Naive thymus-derived CD8-positive, alpha-beta T cell (primary cell): ENCODE data around the gene POC1A. TPM values are rescaled to one million over a fixed set of nuclear protein-coding genes. Genes with fewer than 3 reads are reported as not detected.
A peak's percentile ranks its signal among the peaks of the same experiment; 100 is the strongest.
"Not testable (repeated sequence)": the region's sequence is repeated elsewhere in the genome, so short reads cannot be mapped to it uniquely, and the experiment has no call there.

Source experiments
- ATAC-seq, 2 donors: fragments of 150-1000 bp; cut with Tn5 transposase in 1 of 2; sonication (Bioruptor Pico), chemical (Tn5 transposase) in 1 of 2; 1 replicate in 1 of 2; 2 replicates in 1 of 2; pipeline ENCODE4 v1.10.0; 2021; ENCODE audit warnings: mild to moderate bottlenecking in 2 of 2, moderate library complexity in 2 of 2
- POLR2A ChIA-PET: fragments of 350-600 bp; sonication (Branson Sonifier 250); formaldehyde crosslinking; loops from one replicate; lab custom pipeline; 2021; ENCODE audit warnings: antibody characterized with exemption; lab: Charles Lee
- DNase-seq, 10 donors: peaks; one replicate each; pipeline versions ENCODE4 v3.0.0 to v3.0.0-alpha.2; 2020 to 2022
- H3K27ac Mint-ChIP-seq, 10 donors: one replicate each; pipeline ENCODE4 v1.8.0; 2020 to 2022; ENCODE audit warnings: mild to moderate bottlenecking in 10 of 10, mixed read lengths in 10 of 10, moderate library complexity in 4 of 10, inconsistent platforms in 1 of 10
- H3K27me3 Mint-ChIP-seq, 5 donors: one replicate each; pipeline ENCODE4 v1.8.0; 2021 to 2022; ENCODE audit warnings: mixed read lengths in 5 of 5
- H3K36me3 Mint-ChIP-seq, 3 donors: one replicate each; pipeline ENCODE4 v1.8.0; 2020 to 2022; ENCODE audit warnings: mixed read lengths in 3 of 3, mild to moderate bottlenecking in 2 of 3, inconsistent platforms in 1 of 3
- H3K4me1 Mint-ChIP-seq, 4 donors: one replicate each; pipeline ENCODE4 v1.8.0; 2021 to 2022; ENCODE audit warnings: mixed read lengths in 4 of 4
- H3K4me3 Mint-ChIP-seq, 10 donors: one replicate each; pipeline ENCODE4 v1.8.0; 2020 to 2022; ENCODE audit warnings: mild to moderate bottlenecking in 10 of 10, mixed read lengths in 10 of 10, moderate library complexity in 6 of 10, inconsistent platforms in 1 of 10
- H3K9me3 Mint-ChIP-seq, 9 donors: one replicate each; pipeline ENCODE4 v1.8.0; 2020 to 2022; ENCODE audit warnings: mixed read lengths in 9 of 9, mild to moderate bottlenecking in 3 of 9, inconsistent platforms in 1 of 9, moderate library complexity in 1 of 9
- polyA plus RNA-seq, 3 donors: library from polyadenylated mRNA; unstranded; fragments of 300-500 nt; fragmentation: Illumina TruSeq; gene quantifications; one replicate each; pipeline ENCODE4 v1.2.3, GENCODE V29; 2021
- total RNA-seq, 8 experiments: library from RNA in 2 of 8; stranded (reverse) in 2 of 8; gene quantifications; one replicate each; pipeline ENCODE4 v1.2.3 and lab custom pipeline; 2021 to 2026

POC1A gene
- total and polyA plus RNA-seq, 5 experiments from 2014 or later, result 0.28 to 1.9 (median 1.1) TPM

- peak overlapping the region in 9 of 10 donors; percentile 63 to 96 (median 93) for H3K27ac Mint-ChIP-seq
- H3K4me1 Mint-ChIP-seq, result peaks cover 28 to 70% (median 63%) of the 10 kb centered on the region in 4 donors
- no peak for ATAC-seq
- H3K4me3 Mint-ChIP-seq, result peak overlapping the region in 8 of 10 donors; percentile 26 to 94 (median 40)
- no peaks in the 10 kb centered on the region for H3K9me3 Mint-ChIP-seq
- H3K27me3 Mint-ChIP-seq, result no peaks in the 10 kb centered on the region
- POLR2A ChIA-PET, result interaction anchor here (1.3 to 1.4 kb wide), 2 partner anchors 9 to 10 kb away, joined by 4 read pairs; no protein-coding TSS in a partner anchor
- DNase-seq, result no peak
- peaks cover 0 to 43% (median 4%) of the 10 kb centered on the region in 3 donors for H3K36me3 Mint-ChIP-seq
Observed at GRCh38 chr3:52050571-52050970, 103.7 kb downstream of the POC1A start.

- Mint-ChIP-seq H3K9me3 (no peaks in the 10 kb centered on the region), H3K4me3 (peak overlapping the region in 5 of 10 donors; percentile 18 to 70 (median 30)), H3K27me3 (no peaks in the 10 kb centered on the region), H3K4me1 (peaks cover 30 to 74% (median 62%) of the 10 kb centered on the region in 4 donors), H3K36me3 (peaks cover 0 to 43% (median 4%) of the 10 kb centered on the region in 3 donors), H3K27ac (peak overlapping the region; percentile 69 to 95 (median 82))
- no peak for DNase-seq
- POLR2A ChIA-PET, result interaction anchor here (1.4 kb wide), 1 partner anchor 8 kb away, joined by 4 read pairs; no protein-coding TSS in a partner anchor
- no peak for ATAC-seq
Observed at GRCh38 chr3:52049503-52049902, 104.7 kb downstream of the POC1A start.

- Mint-ChIP-seq H3K27me3 (no peaks in the 10 kb centered on the region), H3K27ac (peak overlapping the region in 9 of 10 donors; percentile 35 to 95 (median 82)), H3K9me3 (no peaks in the 10 kb centered on the region), H3K4me1 (peaks cover 21 to 55% (median 44%) of the 10 kb centered on the region in 4 donors), H3K4me3 (no peak overlapping the region), H3K36me3 (peaks cover 0 to 33% (median 4%) of the 10 kb centered on the region in 3 donors)
- POLR2A ChIA-PET, result no interaction called here
- ATAC-seq (no peak), DNase-seq (no peak)
Observed at GRCh38 chr3:52047295-52047960, 106.8 kb downstream of the POC1A start.

GRCh38 chr3:52046902-52047239 is 107.4 kb downstream of the POC1A start:
- POLR2A ChIA-PET, result interaction anchor here (1.2 kb wide), 1 partner anchor 9 kb away, joined by 3 read pairs; no protein-coding TSS in a partner anchor
- Mint-ChIP-seq H3K27me3 (no peaks in the 10 kb centered on the region), H3K4me3 (no peak overlapping the region), H3K27ac (peak overlapping the region in 7 of 10 donors; percentile 34 to 94 (median 77)), H3K9me3 (no peaks in the 10 kb centered on the region), H3K4me1 (peaks cover 18 to 54% (median 41%) of the 10 kb centered on the region in 4 donors), H3K36me3 (peaks cover 0 to 30% (median 4%) of the 10 kb centered on the region in 3 donors)
- DNase-seq (no peak), ATAC-seq (no peak)

- Mint-ChIP-seq H3K9me3 (no peaks in the 10 kb centered on the region), H3K4me1 (peaks cover 20 to 51% (median 40%) of the 10 kb centered on the region in 4 donors), H3K27me3 (no peaks in the 10 kb centered on the region), H3K27ac (peak overlapping the region in 8 of 10 donors; percentile 33 to 94 (median 78)), H3K4me3 (peak overlapping the region in 1 of 10 donors; percentile 19), H3K36me3 (peaks cover 0 to 25% (median 4%) of the 10 kb centered on the region in 3 donors)
- POLR2A ChIA-PET, result interaction anchor here (1.2 kb wide), 1 partner anchor 9 kb away, joined by 3 read pairs; no protein-coding TSS in a partner anchor
- DNase-seq, result no peak
- ATAC-seq, result no peak
Observed at GRCh38 chr3:52046186-52046901, 107.9 kb downstream of the POC1A start.

GRCh38 chr3:52044869-52045619 is 109.2 kb downstream of the POC1A start:
- ATAC-seq (peak in 1 of 2 donors; percentile 36), DNase-seq (no peak)
- H3K9me3 Mint-ChIP-seq, result no peaks in the 10 kb centered on the region
- no peak overlapping the region for H3K4me3 Mint-ChIP-seq
- no peaks in the 10 kb centered on the region for H3K27me3 Mint-ChIP-seq
- peaks cover 0 to 12% (median 0%) of the 10 kb centered on the region in 3 donors for H3K36me3 Mint-ChIP-seq
- H3K4me1 Mint-ChIP-seq, result peaks cover 18 to 45% (median 34%) of the 10 kb centered on the region in 4 donors
- POLR2A ChIA-PET, result interaction anchor here (0.8 to 1.5 kb wide), 3 partner anchors 8 to 18 kb away, joined by 3 read pairs; partner anchors contain the start of gene DUSP7
- H3K27ac Mint-ChIP-seq, result peak overlapping the region in 9 of 10 donors; percentile 69 to 94 (median 81)

- Mint-ChIP-seq H3K27ac (peak overlapping the region in 1 of 10 donors; percentile 43), H3K4me3 (no peak overlapping the region), H3K4me1 (peaks cover 7 to 35% (median 27%) of the 10 kb centered on the region in 4 donors), H3K36me3 (no peaks in the 10 kb centered on the region), H3K9me3 (no peaks in the 10 kb centered on the region), H3K27me3 (no peaks in the 10 kb centered on the region)
- no peak for DNase-seq
- POLR2A ChIA-PET, result interaction anchor here (0.6 to 1.5 kb wide), 4 partner anchors 9 to 304 kb away, joined by 3 read pairs; partner anchors contain the start of gene DUSP7
- ATAC-seq, result no peak
Observed at GRCh38 chr3:52043750-52044149, 110.5 kb downstream of the POC1A start.

DNA sequence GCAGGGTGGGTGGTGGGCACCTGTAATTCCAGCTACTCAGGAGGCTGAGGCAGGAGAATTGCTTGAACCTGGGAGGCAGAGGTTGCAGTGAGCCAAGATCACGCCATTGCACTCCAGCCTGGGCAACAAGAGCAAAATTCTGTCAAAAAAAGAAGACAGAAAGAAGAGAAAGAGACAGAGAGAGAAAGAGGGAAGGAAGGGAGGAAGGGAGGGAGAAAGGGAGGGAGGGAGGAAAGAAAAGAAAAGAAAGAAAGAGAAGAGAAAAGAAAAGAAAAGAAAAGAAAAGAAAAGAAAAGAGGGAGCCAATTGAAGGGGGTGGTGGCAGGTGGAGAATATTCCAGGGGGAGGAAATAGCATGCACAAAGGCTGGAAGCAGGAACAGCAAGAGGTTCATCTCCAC is 111.2 kb downstream of the POC1A start:
- POLR2A ChIA-PET, result interaction anchor here (1.2 to 2.1 kb wide), 2 partner anchors 9 kb away, joined by 3 to 9 read pairs; no protein-coding TSS in a partner anchor
- Mint-ChIP-seq H3K27ac (peak overlapping the region in 5 of 10 donors; percentile 43 to 79 (median 73)), H3K4me1 (peaks cover 7 to 32% (median 24%) of the 10 kb centered on the region in 4 donors)
- not testable (repeated sequence) for DNase-seq, H3K9me3 Mint-ChIP-seq, H3K27me3 Mint-ChIP-seq, H3K36me3 Mint-ChIP-seq, H3K4me3 Mint-ChIP-seq, ATAC-seq

GRCh38 chr3:52041118-52041731 is 113.0 kb downstream of the POC1A start:
- no peak for DNase-seq
- no peaks in the 10 kb centered on the region for H3K27me3 Mint-ChIP-seq
- ATAC-seq, result no peak
- H3K4me1 Mint-ChIP-seq, result peaks cover 8 to 26% (median 20%) of the 10 kb centered on the region in 4 donors
- POLR2A ChIA-PET, result interaction anchor here (0.5 to 2.1 kb wide), 4 partner anchors 9 to 128 kb away, joined by 3 to 9 read pairs (median 4); no protein-coding TSS in a partner anchor
- no peaks in the 10 kb centered on the region for H3K36me3 Mint-ChIP-seq
- peak overlapping the region in 4 of 10 donors; percentile 35 to 74 (median 54) for H3K27ac Mint-ChIP-seq
- no peak overlapping the region for H3K4me3 Mint-ChIP-seq
- H3K9me3 Mint-ChIP-seq, result no peaks in the 10 kb centered on the region

GRCh38 chr3:52040600-52040999 is 113.6 kb downstream of the POC1A start:
- Mint-ChIP-seq H3K27ac (peak overlapping the region in 2 of 10 donors; percentile 56 to 70), H3K4me3 (no peak overlapping the region), H3K27me3 (no peaks in the 10 kb centered on the region), H3K4me1 (peaks cover 8 to 26% (median 20%) of the 10 kb centered on the region in 4 donors), H3K36me3 (no peaks in the 10 kb centered on the region), H3K9me3 (no peaks in the 10 kb centered on the region)
- ATAC-seq (no peak), DNase-seq (no peak)
- POLR2A ChIA-PET, result interaction anchor here (1.4 to 2.1 kb wide), 3 partner anchors 9 to 13 kb away, joined by 3 to 9 read pairs (median 4); no protein-coding TSS in a partner anchor

- Mint-ChIP-seq H3K9me3 (no peaks in the 10 kb centered on the region), H3K27ac (peak overlapping the region in 2 of 10 donors; percentile 8 to 44), H3K27me3 (no peaks in the 10 kb centered on the region), H3K4me1 (peaks cover 3 to 21% (median 15%) of the 10 kb centered on the region in 4 donors), H3K4me3 (no peak overlapping the region), H3K36me3 (no peaks in the 10 kb centered on the region)
- POLR2A ChIA-PET, result no interaction called here
- ATAC-seq (no peak), DNase-seq (no peak)
Observed at GRCh38 chr3:52039846-52040245, 114.4 kb downstream of the POC1A start.
